Transverse colon (tissue), 4 donors: ENCODE results near the gene PBX3. TPM values are rescaled to one million over a fixed set of nuclear protein-coding genes. Genes with fewer than 3 reads are reported as not detected.

Experiments
- DNase-seq: peaks from one replicate; pipeline ENCODE4 v3.0.0-alpha.2; 2019
- H3K27ac ChIP-seq, 4 donors: fragments of 200-600 bp; sonication (generic); 2 replicates each; pipeline ENCODE4 v1.5.1; 2016 to 2018; ENCODE audit warnings: inconsistent platforms in 4 of 4
- H3K27me3 ChIP-seq: fragments of 200-600 bp; sonication (generic); 2 replicates; pipeline ENCODE4 v1.5.1; 2017; ENCODE audit warnings: inconsistent platforms
- H3K36me3 ChIP-seq, 4 donors: fragments of 200-600 bp; sonication (generic); 2 replicates each; pipeline ENCODE4 v1.5.1; 2017 to 2019; ENCODE audit warnings: inconsistent platforms in 4 of 4
- H3K4me1 ChIP-seq, 4 donors: fragments of 200-600 bp; sonication (generic); 2 replicates each; pipeline ENCODE4 v1.5.1; 2017 to 2020; ENCODE audit warnings: inconsistent platforms in 4 of 4
- H3K4me3 ChIP-seq, 4 donors: fragments of 200-600 bp; sonication (generic); 1 replicate in 1 of 4; 2 replicates in 3 of 4; pipeline versions ENCODE4 v1.5.1 to v1.6.1; 2017 to 2019; ENCODE audit warnings: inconsistent platforms in 4 of 4
- H3K9me3 ChIP-seq, 2 donors: fragments of 200-600 bp; sonication (generic); 2 replicates each; pipeline ENCODE4 v1.5.1; 2017 to 2019; ENCODE audit warnings: inconsistent platforms in 2 of 2
- CTCF ChIP-seq, 5 experiments: fragments of 200-600 bp in 3 of 5; fragments of 450-650 bp in 2 of 5; sonication (generic) in 3 of 5; IDR thresholded peaks; 1 replicate in 2 of 5; 2 replicates in 3 of 5; pipeline ENCODE4 v1.5.1; 2016 to 2017; ENCODE audit warnings: antibody characterized with exemption in 5 of 5, inconsistent platforms in 3 of 5, mild to moderate bottlenecking in 2 of 5, moderate library complexity in 1 of 5
- EP300 ChIP-seq: sonication (generic); formaldehyde crosslinking; IDR thresholded peaks from one replicate; pipeline ENCODE4 v1.6.1; 2017; ENCODE audit warnings: antibody characterized with exemption, low read depth
- POLR2A ChIP-seq: fragments of 450-650 bp; IDR thresholded peaks from one replicate; pipeline ENCODE4 v1.6.1; 2016; ENCODE audit warnings: antibody characterized with exemption, mild to moderate bottlenecking, moderate library complexity
- POLR2AphosphoS5 ChIP-seq, 3 donors: sonication (generic); formaldehyde crosslinking; IDR thresholded peaks; one replicate each; pipeline ENCODE4 v1.6.1; 2016; ENCODE audit warnings: antibody characterized with exemption in 3 of 3
- WGBS, 2 donors: methylation state at CpG; one replicate each; pipeline ENCODE4 v1.1.5; 2018; ENCODE audit warnings: low coverage in 1 of 2; 5-methylcytosine and 5-hydroxymethylcytosine counted together
- in situ Hi-C, 4 donors: fragments of 200-750 bp; cut with MboI; loops; one replicate each; pipeline versions ENCODE4 v1.15.0 to v1.15.1; 2017; ENCODE audit warnings: low sequenced_read_pairs in 3 of 4, low pct_ligation_motif_present in 1 of 4, low pct_unique_long_range_greater_than_20kb in 1 of 4
- intact Hi-C: fragments of 100-400 bp; cut with DNase I; formaldehyde crosslinking; loops from one replicate; pipeline ENCODE4 v1.15.1; 2023; ENCODE audit warnings: low total_unique reads
- total RNA-seq, 4 donors: library from RNA; depleted of rRNA; stranded (reverse); fragments of >200 nt; gene quantifications; one replicate each; pipeline ENCODE4 v1.1.0, GENCODE V29; 2016

Gene PBX3
- total RNA-seq, 4 donors from 2014 or later = 16.4 to 70.3 (median 20.4) TPM

DNA sequence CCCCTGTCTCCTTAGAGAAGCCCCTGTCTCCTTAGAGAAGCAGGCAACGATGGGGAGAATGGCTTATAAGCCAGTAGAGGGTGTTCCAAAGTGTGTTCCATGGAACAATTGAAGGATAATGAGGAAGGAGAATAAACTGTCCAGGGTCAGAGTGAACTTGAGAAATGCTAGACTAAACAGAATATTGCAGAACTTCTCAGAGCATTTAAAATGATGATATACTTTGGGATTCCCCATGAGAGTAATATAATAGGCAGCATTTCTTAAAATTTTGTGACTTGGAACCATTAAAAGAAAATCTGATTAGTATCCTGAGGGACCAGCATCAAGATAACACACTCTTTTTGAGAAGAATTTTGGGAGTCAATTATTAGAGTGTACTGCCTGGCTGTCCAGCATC lies 116.8 kb downstream of the PBX3 start:
- 87 to 100% methylated on average over 1 of the region's 1 CpG for WGBS, 2 donors

GRCh38 chr9:125867751-125868415 lies 120.7 kb downstream of the PBX3 start:
- Histone ChIP-seq H3K4me1 (peaks cover 0 to 4% (median 0%) of the 10 kb centered on the region in 4 donors), H3K27me3 (no peaks in the 10 kb centered on the region), H3K27ac (no peak overlapping the region), H3K9me3 (no peaks in the 10 kb centered on the region), H3K4me3 (no peak overlapping the region), H3K36me3 (no peaks in the 10 kb centered on the region)
- DNase-seq = no peak
- TF ChIP-seq CTCF (IDR thresholded peaks at IDR 0.05) (no peak), POLR2AphosphoS5 (IDR thresholded peaks at IDR 0.05) (no peak), EP300 (no peak), POLR2A (no peak)
- WGBS, 2 donors = 79 to 86% methylated on average over 1 to 3 of the region's 3 CpGs
- intact Hi-C loops = no loop called here
- in situ Hi-C loops = no loop called here

More for the DNA sequence above, 116.8 kb downstream of the PBX3 start:
- no peak for DNase-seq
- intact Hi-C loops (no loop called here), in situ Hi-C loops (no loop called here)
- no peaks in the 10 kb centered on the region for H3K9me3 ChIP-seq
- peaks cover 0 to 4% (median 0%) of the 10 kb centered on the region in 4 donors for H3K4me1 ChIP-seq
- H3K4me3 ChIP-seq = no peak overlapping the region
- no peak overlapping the region for H3K27ac ChIP-seq
- no peaks in the 10 kb centered on the region for H3K36me3 ChIP-seq
- H3K27me3 ChIP-seq = no peaks in the 10 kb centered on the region
- no peak for TF ChIP-seq POLR2A
- TF ChIP-seq EP300 = no peak
- TF ChIP-seq POLR2AphosphoS5 (IDR thresholded peaks at IDR 0.05) = no peak
- no peak for TF ChIP-seq CTCF (IDR thresholded peaks at IDR 0.05)

DNA sequence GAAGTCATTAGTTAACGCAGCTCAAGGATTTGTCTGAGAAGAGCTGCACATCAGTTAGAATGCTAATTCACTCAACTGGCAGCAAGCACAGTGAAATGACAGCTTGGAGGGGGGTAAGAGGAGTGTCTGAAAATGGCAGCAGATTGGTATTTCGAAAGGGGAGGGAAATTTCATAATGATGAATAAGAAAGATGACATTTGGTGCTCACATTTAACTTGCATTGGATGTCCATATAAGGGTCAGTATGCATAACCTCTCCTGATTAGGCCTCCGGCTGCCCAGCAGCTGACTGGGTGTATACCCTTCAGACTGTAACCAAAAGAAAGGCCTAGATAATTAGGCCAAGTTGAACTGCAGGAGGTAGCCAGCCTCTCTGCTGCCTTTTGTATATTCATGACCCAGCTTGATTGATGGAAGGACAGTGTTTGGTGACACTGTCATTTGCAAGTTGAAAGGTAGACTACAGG lies 131.0 kb downstream of the PBX3 start:
- Histone ChIP-seq H3K27me3 (no peaks in the 10 kb centered on the region), H3K36me3 (no peaks in the 10 kb centered on the region), H3K9me3 (no peaks in the 10 kb centered on the region), H3K4me3 (no peak overlapping the region), H3K4me1 (no peaks in the 10 kb centered on the region), H3K27ac (no peak overlapping the region)
- TF ChIP-seq POLR2AphosphoS5 (IDR thresholded peaks at IDR 0.05) (no peak), EP300 (no peak), POLR2A (no peak)
- WGBS, 2 donors = 84 to 89% methylated on average over 3 of the region's 3 CpGs
- intact Hi-C loops = no loop called here
- DNase-seq = no peak
- in situ Hi-C loops = no loop called here

DNA sequence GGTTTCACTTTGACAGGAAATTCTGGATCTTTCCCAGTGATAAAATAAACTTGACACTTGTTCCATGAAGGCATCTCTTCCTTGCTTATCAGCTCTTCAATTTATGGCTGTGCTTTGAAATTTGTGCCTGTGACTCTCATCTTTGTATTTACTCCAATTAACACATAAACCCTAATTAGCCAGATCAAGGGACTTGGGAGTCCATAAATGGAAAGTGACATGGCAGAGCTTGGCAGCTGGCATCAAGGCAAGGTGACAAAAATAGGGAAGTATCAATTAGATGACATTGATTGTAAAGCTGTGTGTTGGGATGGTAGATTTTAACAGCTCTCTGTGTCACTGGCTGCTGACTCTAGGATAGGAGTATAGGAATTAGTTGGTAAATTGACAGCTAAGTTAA lies 133.9 kb downstream of the PBX3 start:
- TF ChIP-seq POLR2AphosphoS5 (IDR thresholded peaks at IDR 0.05) (no peak), CTCF (IDR thresholded peaks at IDR 0.05) (no peak), POLR2A (no peak), EP300 (no peak)
- H3K36me3 ChIP-seq = no peaks in the 10 kb centered on the region
- DNase-seq = no peak
- H3K4me1 ChIP-seq = peaks cover 0 to 5% (median 2%) of the 10 kb centered on the region in 4 donors
- no peaks in the 10 kb centered on the region for H3K27me3 ChIP-seq
- no peaks in the 10 kb centered on the region for H3K9me3 ChIP-seq
- in situ Hi-C loops = no loop called here
- H3K27ac ChIP-seq = no peak overlapping the region
- intact Hi-C loops = no loop called here
- no peak overlapping the region for H3K4me3 ChIP-seq
